ENCODE data around the gene BDKRB2.

Gene BDKRB2

GRCh38 chr14:96204151-96205058 is at the start of gene BDKRB2:
TSS of gene BDKRB2 (plus strand) at chr14:96204839. CDS start at chr14:96237108, 32,269 bp downstream.
- no peak for DNase-seq (ENCODE audit: low read depth)

- no peak for DNase-seq (ENCODE audit: low read depth)
Measured at GRCh38 chr14:96154900-96155299, 49.7 kb upstream of the BDKRB2 start.

- no peak for DNase-seq (ENCODE audit: low read depth)
Measured at GRCh38 chr14:96156804-96157760, 47.6 kb upstream of the BDKRB2 start.

- DNase-seq (ENCODE audit: low read depth): no peak
Measured at GRCh38 chr14:96158735-96159134, 45.9 kb upstream of the BDKRB2 start.

GRCh38 chr14:96160076-96160912 is 44.3 kb upstream of the BDKRB2 start:
- no peak for DNase-seq (ENCODE audit: low read depth)

GRCh38 chr14:96160913-96161310 is 43.7 kb upstream of the BDKRB2 start:
- no peak for DNase-seq (ENCODE audit: low read depth)

GRCh38 chr14:96161636-96162035 is 43.0 kb upstream of the BDKRB2 start:
- no peak for DNase-seq (ENCODE audit: low read depth)

- no peak for DNase-seq (ENCODE audit: low read depth)
Measured at GRCh38 chr14:96162265-96162664, 42.4 kb upstream of the BDKRB2 start.

- no peak for DNase-seq (ENCODE audit: low read depth)
Measured at GRCh38 chr14:96162741-96163140, 41.9 kb upstream of the BDKRB2 start.

- no peak for DNase-seq (ENCODE audit: low read depth)
Measured at GRCh38 chr14:96164861-96165490, 39.7 kb upstream of the BDKRB2 start.

- DNase-seq (ENCODE audit: low read depth): no peak
Measured at GRCh38 chr14:96165493-96166436, 38.9 kb upstream of the BDKRB2 start.

GRCh38 chr14:96166461-96167223 is 38.0 kb upstream of the BDKRB2 start:
- DNase-seq (ENCODE audit: low read depth): no peak

- no peak for DNase-seq (ENCODE audit: low read depth)
Measured at GRCh38 chr14:96167224-96168148, 37.2 kb upstream of the BDKRB2 start.

GRCh38 chr14:96168581-96168980 is 36.1 kb upstream of the BDKRB2 start:
- no peak for DNase-seq (ENCODE audit: low read depth)

- no peak for DNase-seq (ENCODE audit: low read depth)
Measured at GRCh38 chr14:96170961-96171592, 33.6 kb upstream of the BDKRB2 start.

- DNase-seq (ENCODE audit: low read depth): no peak
Measured at GRCh38 chr14:96173636-96174475, 30.8 kb upstream of the BDKRB2 start.

GRCh38 chr14:96176275-96176674 is 28.4 kb upstream of the BDKRB2 start:
- DNase-seq (ENCODE audit: low read depth): no peak
